Ishikawa (cell line): ENCODE measurements around the gene IGFBP2.

ENCODE experiments used
- CEBPB ChIP-seq: IDR thresholded peaks from 2 replicates; pipeline ENCODE4 v1.6.1; 2012
- CREB1 ChIP-seq: IDR thresholded peaks from 2 replicates; pipeline ENCODE4 v1.6.1; 2012; ENCODE audit warnings: low read depth
- EGR1 ChIP-seq: IDR thresholded peaks from 2 replicates; pipeline ENCODE4 v1.6.1; 2012
- EP300 ChIP-seq: IDR thresholded peaks from 2 replicates; pipeline ENCODE4 v1.6.1; 2012; ENCODE audit warnings: borderline replicate concordance
- FOXM1 ChIP-seq: IDR thresholded peaks from 2 replicates; pipeline ENCODE4 v1.6.1; 2012; ENCODE audit warnings: low read depth, borderline replicate concordance
- MAX ChIP-seq: IDR thresholded peaks from 2 replicates; pipeline ENCODE4 v1.6.1; 2012
- NFIC ChIP-seq: IDR thresholded peaks from 2 replicates; pipeline ENCODE4 v1.6.1; 2012
- RAD21 ChIP-seq: IDR thresholded peaks from 2 replicates; pipeline ENCODE4 v1.6.1; 2012; ENCODE audit warnings: low read depth
- REST ChIP-seq: IDR thresholded peaks from 2 replicates; pipeline ENCODE4 v1.6.1; 2012; ENCODE audit warnings: low read depth, mild to moderate bottlenecking
- TAF1 ChIP-seq: IDR thresholded peaks from 2 replicates; pipeline ENCODE4 v1.6.1; 2012; ENCODE audit warnings: low read depth, mild to moderate bottlenecking
- TCF12 ChIP-seq: IDR thresholded peaks from 2 replicates; pipeline ENCODE4 v1.6.1; 2012; ENCODE audit warnings: low read depth
- TEAD4 ChIP-seq: IDR thresholded peaks from 2 replicates; pipeline ENCODE4 v1.6.1; 2012
- USF1 ChIP-seq: IDR thresholded peaks from 2 replicates; pipeline ENCODE4 v1.6.1; 2012
- YY1 ChIP-seq: IDR thresholded peaks from 2 replicates; pipeline ENCODE4 v1.6.1; 2012; ENCODE audit warnings: low read depth
- ZBTB7A ChIP-seq: IDR thresholded peaks from 2 replicates; pipeline ENCODE4 v1.6.1; 2012; ENCODE audit warnings: low read depth

IGFBP2 gene

DNA sequence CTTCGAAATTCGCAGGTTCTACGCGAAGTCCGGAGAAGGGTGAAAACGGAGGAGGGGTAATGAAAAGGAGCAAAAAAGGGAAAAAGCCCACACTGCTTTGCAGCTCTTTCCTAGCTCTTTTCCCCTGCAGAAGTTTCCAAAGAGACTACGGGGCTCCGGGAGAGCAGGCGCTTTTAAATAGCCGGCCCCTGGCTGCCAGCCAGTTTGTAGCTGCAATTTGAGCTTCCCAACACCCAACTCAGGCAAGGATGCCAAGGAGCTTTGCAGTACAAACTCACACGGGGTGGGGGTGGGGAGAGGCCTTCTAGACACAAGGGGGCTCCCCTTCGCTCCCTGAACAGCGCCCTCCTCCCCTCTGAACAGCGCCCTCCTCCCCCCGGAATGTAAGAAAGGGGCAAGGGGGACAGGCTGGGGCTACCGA, 62.2 kb downstream of the IGFBP2 start, which contains the start of gene IGFBP5:
Gene IGFBP5, minus strand, starts transcription at position 149 of the 421 bp plus-strand sequence. CDS start 774 bp downstream, outside the sequence.
- TF ChIP-seq RAD21 (no peak), TEAD4 (0 out of 2 replicates have a peak, but pooled peaks have one; percentile 24), CREB1 (no peak), EP300 (peak; percentile 32; the same call in 1 of the 2 replicates), TCF12 (peak; percentile 69; the same call in 1 of the 2 replicates), NFIC (peak; percentile 94), CEBPB (peak; percentile 22)

- no peak for TF ChIP-seq YY1
- TF ChIP-seq CEBPB = no peak
- no peak for TF ChIP-seq NFIC
- no peak for TF ChIP-seq CREB1
- TF ChIP-seq TCF12 = no peak
- no peak for TF ChIP-seq ZBTB7A
- TF ChIP-seq RAD21 = no peak
- TF ChIP-seq TEAD4 = no peak
- no peak for TF ChIP-seq TAF1
- no peak for TF ChIP-seq EP300
- TF ChIP-seq MAX = no peak
- no peak for TF ChIP-seq REST
- no peak for TF ChIP-seq FOXM1
- TF ChIP-seq USF1 = no peak
Measured at GRCh38 chr2:216696321-216696720, 63.1 kb downstream of the IGFBP2 start.

- no peak for TF ChIP-seq REST
- 0 out of 2 replicates have a peak, but pooled peaks have one; percentile 9 for TF ChIP-seq USF1
- TF ChIP-seq RAD21 = peak; percentile 50
Measured at GRCh38 chr2:216696751-216697560, 63.7 kb downstream of the IGFBP2 start.

- TF ChIP-seq TAF1 = no peak
- TF ChIP-seq RAD21 = no peak
- no peak for TF ChIP-seq TCF12
- TF ChIP-seq TEAD4 = no peak
- TF ChIP-seq YY1 = no peak
- TF ChIP-seq EGR1 = no peak
- TF ChIP-seq ZBTB7A = no peak
- TF ChIP-seq CREB1 = no peak
- no peak for TF ChIP-seq MAX
- no peak for TF ChIP-seq USF1
- TF ChIP-seq NFIC = no peak
- TF ChIP-seq REST = no peak
- no peak for TF ChIP-seq CEBPB
- TF ChIP-seq FOXM1 = no peak
- no peak for TF ChIP-seq EP300
Measured at GRCh38 chr2:216698293-216698692, 65.1 kb downstream of the IGFBP2 start.
